Endothelial cell of umbilical vein (primary cell): ENCODE data around the gene ACAA2. TPM values are rescaled to one million over a fixed set of nuclear protein-coding genes. Genes with fewer than 3 reads are reported as not detected.

Experiments
- BruUV-seq: library from RNA; stranded (reverse); fragments of 400-500 nt; replicated peaks from 2 replicates; lab custom pipeline; 2021; lab: Mats Ljungman, UMichigan
- CTCF ChIA-PET: fragments of 300-600, 350-600 bp; sonication (Branson Sonifier 250); formaldehyde crosslinking; loops from one replicate; lab custom pipeline; 2021; ENCODE audit warnings: antibody characterized with exemption, inconsistent platforms; lab: Charles Lee
- POLR2A ChIA-PET: fragments of 300-600, 350-600 bp; sonication (Branson Sonifier 250); formaldehyde crosslinking; loops from one replicate; lab custom pipeline; 2021; ENCODE audit warnings: antibody characterized with exemption, inconsistent platforms; lab: Charles Lee
- DNase-seq: peaks from one replicate; pipeline ENCODE4 v3.0.0-alpha.2; 2011; ENCODE audit warnings: low read depth, low spot score
- FAIRE-seq: peaks from 2 replicates; lab custom pipeline; 2011; peaks lifted over from hg19 to GRCh38; lab: Jason Lieb, UNC
- H2AFZ ChIP-seq: 2 replicates; pipeline ENCODE4 v1.6.0; 2012; ENCODE audit warnings: low read depth, low read length, control low read depth, inconsistent platforms
- H3K27ac ChIP-seq: 2 replicates; pipeline ENCODE4 v1.5.1; 2011; ENCODE audit warnings: low read depth, mild to moderate bottlenecking, control low read depth, low read length, moderate library complexity; ENCODE audit not compliant: insufficient read depth
- H3K27me3 ChIP-seq, 2 experiments: 2 replicates each; pipeline versions ENCODE4 v1.6.0 to v1.6.1; 2011; ENCODE audit warnings: low read length in 2 of 2, mixed read lengths in 1 of 2; ENCODE audit not compliant: control insufficient read depth in 2 of 2, insufficient read depth in 2 of 2
- H3K36me3 ChIP-seq, 2 experiments: 2 replicates in 1 of 2; 3 replicates in 1 of 2; pipeline ENCODE4 v1.5.1; 2011; ENCODE audit warnings: low read length in 2 of 2, mild to moderate bottlenecking in 1 of 2, moderate library complexity in 1 of 2; ENCODE audit not compliant: control insufficient read depth in 2 of 2, insufficient read depth in 2 of 2; ENCODE audit errors: extremely low read depth in 1 of 2
- H3K4me1 ChIP-seq: 3 replicates; pipeline ENCODE4 v1.5.1; 2011; ENCODE audit warnings: mild to moderate bottlenecking, low read length; ENCODE audit not compliant: control insufficient read depth, insufficient read depth; ENCODE audit errors: extremely low read depth
- H3K4me2 ChIP-seq: 2 replicates; pipeline ENCODE4 v1.6.1; 2011; ENCODE audit warnings: low read length, control low read depth, mixed read lengths; ENCODE audit not compliant: insufficient read depth
- H3K4me3 ChIP-seq, 3 experiments: fragments of 200-600 bp in 1 of 3; sonication (generic), shearing (Covaris generic) in 1 of 3; replicated peaks in 1 of 3; 2 replicates each; pipeline ENCODE4 v1.5.1; 2011 to 2016; ENCODE audit warnings: control low read depth in 3 of 3, low read length in 3 of 3, mild to moderate bottlenecking in 2 of 3, inconsistent platforms in 1 of 3, low read depth in 1 of 3, moderate library complexity in 1 of 3; ENCODE audit not compliant: insufficient read depth in 1 of 3
- H3K79me2 ChIP-seq: 2 replicates; pipeline ENCODE4 v1.6.0; 2012; ENCODE audit warnings: low read length, inconsistent platforms; ENCODE audit not compliant: control insufficient read depth, insufficient read depth
- H3K9ac ChIP-seq: replicated peaks from 2 replicates; pipeline ENCODE3; 2011; ENCODE audit warnings: low read length, control low read depth; ENCODE audit not compliant: insufficient read depth; ENCODE audit errors: extremely low read depth
- H3K9me1 ChIP-seq: replicated peaks from 3 replicates; pipeline ENCODE4 v1.6.0; 2011; ENCODE audit warnings: mild to moderate bottlenecking, low read length; ENCODE audit not compliant: control insufficient read depth, insufficient read depth; ENCODE audit errors: extremely low read depth
- H3K9me3 ChIP-seq: replicated peaks from 2 replicates; pipeline ENCODE4 v1.5.1; 2012; ENCODE audit warnings: low read length, inconsistent platforms; ENCODE audit not compliant: control insufficient read depth, insufficient read depth
- H4K20me1 ChIP-seq: replicated peaks from 2 replicates; pipeline ENCODE3; 2011; ENCODE audit warnings: mild to moderate bottlenecking, low read length; ENCODE audit not compliant: control insufficient read depth, insufficient read depth; ENCODE audit errors: extremely low read depth
- EZH2 ChIP-seq: IDR thresholded peaks from 2 replicates; pipeline ENCODE4 v1.6.1; 2012; ENCODE audit warnings: borderline replicate concordance, low read depth, mild to moderate bottlenecking, moderate library complexity, low read length, inconsistent platforms; ENCODE audit not compliant: severe bottlenecking
- FOS ChIP-seq: IDR thresholded peaks from 2 replicates; pipeline ENCODE4 v1.6.1; 2011; ENCODE audit warnings: mild to moderate bottlenecking, low read length, moderate library complexity, borderline replicate concordance; ENCODE audit not compliant: insufficient read depth
- JUN ChIP-seq: IDR thresholded peaks from 2 replicates; pipeline ENCODE4 v1.6.1; 2011; ENCODE audit warnings: borderline replicate concordance, low read depth; ENCODE audit not compliant: insufficient read length, insufficient read depth
- MYC ChIP-seq: IDR thresholded peaks from one replicate; pipeline ENCODE4 v1.6.1; 2011; ENCODE audit warnings: mild to moderate bottlenecking, low read depth, low read length
- dilution Hi-C: fragments of 300-500 bp; cut with MboI; formaldehyde crosslinking; loops from one replicate; pipeline ENCODE4 v1.15.0; 2019; ENCODE audit warnings: low sequenced_read_pairs; ENCODE audit not compliant: extremely low pct_ligation_motif_present
- intact Hi-C: fragments of 100-400 bp; cut with micrococcal nuclease; formaldehyde crosslinking; loops from one replicate; pipeline ENCODE4 v1.10.0; 2022
- polyA plus RNA-seq, 4 experiments: library from polyadenylated mRNA; depleted of rRNA in 3 of 4; stranded (reverse) in 3 of 4; unstranded in 1 of 4; fragments of >200 nt; gene quantifications; 2 replicates each; pipeline versions ENCODE4 v1.2.1 to v1.2.3, GENCODE V29; 2011 to 2012; ENCODE audit warnings: missing spikeins in 1 of 4
- total RNA-seq: library from RNA; stranded (reverse); gene quantifications from 2 replicates; pipeline ENCODE4 v1.2.3, GENCODE V29; 2021
- TF ChIP-seq, protein P1 (sequence below): IDR thresholded peaks from 2 replicates; pipeline ENCODE4 v1.6.1; 2011; ENCODE audit not compliant: insufficient read depth, insufficient read length
- TF ChIP-seq, protein P2 (sequence below), 2 donors: IDR thresholded peaks; 1 replicate in 1 of 2; 2 replicates in 1 of 2; pipeline ENCODE4 v1.5.1; 2011; ENCODE audit warnings: low read length in 2 of 2, mild to moderate bottlenecking in 2 of 2, moderate library complexity in 2 of 2, control low read depth in 1 of 2, inconsistent platforms in 1 of 2, low read depth in 1 of 2; ENCODE audit not compliant: insufficient read depth in 1 of 2; ENCODE audit errors: extremely low read depth in 1 of 2

The ACAA2 gene
- total and polyA plus RNA-seq, 2 donors (not counting 3 experiments of a cell fraction or from before 2014, with no cell fraction given) = 18.6 to 44.9 TPM

DNA sequence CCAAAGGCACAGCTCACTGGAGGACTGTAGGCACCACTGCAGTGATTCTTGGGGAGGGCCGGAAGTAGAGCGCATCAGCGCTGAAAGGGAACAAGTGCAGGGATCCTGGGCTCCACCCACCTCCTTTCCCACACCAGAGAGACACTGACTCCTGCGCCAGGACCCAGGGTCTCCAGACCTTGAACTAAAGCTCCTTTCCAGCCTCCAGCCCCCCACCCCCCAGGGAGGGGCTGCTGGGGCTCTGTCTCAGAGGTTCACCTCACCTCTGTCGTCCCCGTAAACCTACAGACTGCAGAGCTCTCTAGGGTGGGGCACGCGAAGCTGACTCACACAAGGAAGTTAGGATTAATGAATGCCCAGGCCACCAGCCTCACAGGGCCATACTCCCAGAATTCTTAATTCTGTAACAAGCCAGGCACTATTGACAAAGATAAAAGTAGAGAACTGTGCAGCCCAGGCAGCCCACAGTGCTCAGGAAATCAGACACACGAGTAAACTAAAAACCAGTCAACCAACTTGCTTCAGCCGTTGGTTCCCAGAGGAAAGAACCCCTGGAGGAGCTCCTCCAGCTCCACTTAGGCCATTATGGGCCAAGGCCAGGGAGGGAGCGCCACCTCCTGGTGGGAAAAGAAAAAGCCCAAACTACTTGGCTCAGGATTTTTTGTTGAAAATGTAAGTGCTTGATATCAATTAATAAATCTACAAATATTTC lies 45.1 kb upstream of the ACAA2 start:
- H4K20me1 ChIP-seq = no peaks in the 10 kb centered on the region
- no TSS peak for BruUV-seq
- peaks cover 5% of the 10 kb centered on the region for H3K4me1 ChIP-seq
- H3K36me3 ChIP-seq = no peaks in the 10 kb centered on the region
- DNase-seq (peak; percentile 77), FAIRE-seq (peak; percentile 89)
- H3K4me3 ChIP-seq = no peak overlapping the region
- H3K27me3 ChIP-seq = no peaks in the 10 kb centered on the region
- intact Hi-C loops = loop anchor here (1.0 to 5.0 kb wide), 10 partner anchors 44 to 611 kb away; partner anchors contain the start of gene DYM
- no peaks in the 10 kb centered on the region for H3K79me2 ChIP-seq
- no peaks in the 10 kb centered on the region for H3K9me1 ChIP-seq
- H3K9me3 ChIP-seq = no peaks in the 10 kb centered on the region
- dilution Hi-C loops = loop anchor here (25.0 kb wide), 1 partner anchor 346 kb away; no protein-coding TSS in a partner anchor
- peak overlapping the region; percentile 19 for H3K27ac ChIP-seq
- H3K9ac ChIP-seq = no peak overlapping the region
- peak overlapping the region; percentile 10 for H3K4me2 ChIP-seq
- ChIA-PET POLR2A (interaction anchor here (1.4 to 1.9 kb wide), 2 partner anchors 11 to 45 kb away, joined by 3 to 4 read pairs; no protein-coding TSS in a partner anchor), CTCF (interaction anchor here (0.6 to 10.5 kb wide), 69 partner anchors 9 to 1183 kb away, joined by 3 to 452 read pairs (median 5); partner anchors contain the start of genes ACAA2, C18orf32 and LIPG)
- peak; percentile 41 for TF ChIP-seq FOS
- TF ChIP-seq MYC = no peak
- TF ChIP-seq, protein P1, sequence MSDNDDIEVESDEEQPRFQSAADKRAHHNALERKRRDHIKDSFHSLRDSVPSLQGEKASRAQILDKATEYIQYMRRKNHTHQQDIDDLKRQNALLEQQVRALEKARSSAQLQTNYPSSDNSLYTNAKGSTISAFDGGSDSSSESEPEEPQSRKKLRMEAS = no peak
- TF ChIP-seq EZH2 = no peak
- TF ChIP-seq JUN = no peak
- TF ChIP-seq, protein P2, sequence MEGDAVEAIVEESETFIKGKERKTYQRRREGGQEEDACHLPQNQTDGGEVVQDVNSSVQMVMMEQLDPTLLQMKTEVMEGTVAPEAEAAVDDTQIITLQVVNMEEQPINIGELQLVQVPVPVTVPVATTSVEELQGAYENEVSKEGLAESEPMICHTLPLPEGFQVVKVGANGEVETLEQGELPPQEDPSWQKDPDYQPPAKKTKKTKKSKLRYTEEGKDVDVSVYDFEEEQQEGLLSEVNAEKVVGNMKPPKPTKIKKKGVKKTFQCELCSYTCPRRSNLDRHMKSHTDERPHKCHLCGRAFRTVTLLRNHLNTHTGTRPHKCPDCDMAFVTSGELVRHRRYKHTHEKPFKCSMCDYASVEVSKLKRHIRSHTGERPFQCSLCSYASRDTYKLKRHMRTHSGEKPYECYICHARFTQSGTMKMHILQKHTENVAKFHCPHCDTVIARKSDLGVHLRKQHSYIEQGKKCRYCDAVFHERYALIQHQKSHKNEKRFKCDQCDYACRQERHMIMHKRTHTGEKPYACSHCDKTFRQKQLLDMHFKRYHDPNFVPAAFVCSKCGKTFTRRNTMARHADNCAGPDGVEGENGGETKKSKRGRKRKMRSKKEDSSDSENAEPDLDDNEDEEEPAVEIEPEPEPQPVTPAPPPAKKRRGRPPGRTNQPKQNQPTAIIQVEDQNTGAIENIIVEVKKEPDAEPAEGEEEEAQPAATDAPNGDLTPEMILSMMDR (IDR thresholded peaks at IDR 0.05; ENCODE audit: extremely low read depth in 1 of 2, insufficient read depth in 1 of 2, low read depth in 1 of 2, low read length in 2 of 2) = peak; percentile 83 to 86
- H2AFZ ChIP-seq = peak overlapping the region; percentile 94
